ELR (cell line): Measurements from ENCODE around the gene DIS3.
"Not testable (repeated sequence)": the region's sequence is repeated elsewhere in the genome, so short reads cannot be mapped to it uniquely, and the experiment has no call there.

Experiments
- DNase-seq: peaks from one replicate; pipeline ENCODE4 v3.0.0-alpha.2; 2015; ENCODE audit warnings: low read depth

The DIS3 gene

GRCh38 chr13:72781451-72782439 lies at the start of gene DIS3, which contains the start of gene PIBF1:
DIS3 (minus strand) TSS chr13:72781900; CDS start chr13:72781832, 68 bp downstream.
PIBF1 (plus strand) TSS chr13:72782133; CDS start chr13:72783470, 1,337 bp downstream.
- peak; percentile 99 for DNase-seq

GRCh38 chr13:72823724-72824123 lies 42.0 kb upstream of the DIS3 start:
- no peak for DNase-seq

GRCh38 chr13:72823081-72823480 lies 41.4 kb upstream of the DIS3 start:
- DNase-seq = no peak

GRCh38 chr13:72820898-72821279 lies 39.2 kb upstream of the DIS3 start:
- no peak for DNase-seq

- peak; percentile 59 for DNase-seq
These were observed 38.6 kb upstream of the DIS3 start for GRCh38 chr13:72820156-72820897.

- peak; percentile 50 for DNase-seq
These were observed 27.3 kb upstream of the DIS3 start for GRCh38 chr13:72808917-72809500.

- DNase-seq = not testable (repeated sequence)
These were observed 24.8 kb upstream of the DIS3 start for GRCh38 chr13:72806514-72806913.

GRCh38 chr13:72805676-72806346 lies 24.1 kb upstream of the DIS3 start:
- no peak for DNase-seq

GRCh38 chr13:72804301-72804700 lies 22.6 kb upstream of the DIS3 start:
- no peak for DNase-seq

GRCh38 chr13:72798817-72799216 lies 17.1 kb upstream of the DIS3 start:
- no peak for DNase-seq

GRCh38 chr13:72792640-72793039 lies 10.9 kb upstream of the DIS3 start:
- no peak for DNase-seq

- DNase-seq = no peak
These were observed 7.1 kb upstream of the DIS3 start for GRCh38 chr13:72788831-72789230.

GRCh38 chr13:72784679-72785078 lies 3.0 kb upstream of the DIS3 start:
- DNase-seq = not testable (repeated sequence)

- DNase-seq = peak; percentile 21
These were observed 1.0 kb upstream of the DIS3 start for GRCh38 chr13:72782717-72783116.

- no peak for DNase-seq
These were observed 7.7 kb downstream of the DIS3 start for GRCh38 chr13:72774019-72774418.

- no peak for DNase-seq
These were observed 18.3 kb downstream of the DIS3 start for GRCh38 chr13:72763411-72763810.

GRCh38 chr13:72760189-72760588 lies 21.5 kb downstream of the DIS3 start:
- DNase-seq = no peak

- DNase-seq = peak; percentile 38
These were observed 23.7 kb downstream of the DIS3 start for GRCh38 chr13:72757792-72758535.

- no peak for DNase-seq
These were observed 27.6 kb downstream of the DIS3 start for GRCh38 chr13:72754111-72754510.

GRCh38 chr13:72751220-72751619 lies 30.5 kb downstream of the DIS3 start:
- DNase-seq = no peak

- no peak for DNase-seq
These were observed 36.4 kb downstream of the DIS3 start for GRCh38 chr13:72745260-72745659.
